Liver (tissue), 9 donors: ENCODE measurements around the gene TMEM63C. TPM values are rescaled to one million over a fixed set of nuclear protein-coding genes. Genes with fewer than 3 reads are reported as not detected.

Source experiments
- DNase-seq: peaks from one replicate; pipeline ENCODE4 v3.0.0-alpha.2; 2017; ENCODE audit warnings: low spot score
- H3K27ac ChIP-seq, 2 donors: one replicate each; pipeline ENCODE4 v1.7.0; 2013; ENCODE audit warnings: inconsistent platforms in 2 of 2, low read length in 2 of 2, control low read depth in 1 of 2, low read depth in 1 of 2, mild to moderate bottlenecking in 1 of 2
- H3K27me3 ChIP-seq, 4 donors: one replicate each; pipeline versions ENCODE4 v1.6.1 to v1.7.0; 2013; ENCODE audit warnings: low read length in 3 of 4, inconsistent platforms in 1 of 4, mild to moderate bottlenecking in 1 of 4, moderate library complexity in 1 of 4; ENCODE audit not compliant: control insufficient read depth in 4 of 4, insufficient read depth in 4 of 4
- H3K36me3 ChIP-seq, 4 donors: one replicate each; pipeline versions ENCODE4 v1.6.1 to v1.7.0; 2013; ENCODE audit warnings: low read length in 3 of 4, mild to moderate bottlenecking in 3 of 4, low read depth in 1 of 4, moderate library complexity in 1 of 4; ENCODE audit not compliant: control insufficient read depth in 4 of 4, insufficient read depth in 3 of 4
- H3K4me1 ChIP-seq, 4 donors: one replicate each; pipeline versions ENCODE4 v1.6.1 to v1.7.0; 2013; ENCODE audit warnings: low read length in 3 of 4, mild to moderate bottlenecking in 3 of 4, moderate library complexity in 1 of 4; ENCODE audit not compliant: control insufficient read depth in 4 of 4, insufficient read depth in 4 of 4
- H3K4me3 ChIP-seq, 3 donors: one replicate each; pipeline versions ENCODE4 v1.6.1 to v1.7.0; 2013; ENCODE audit warnings: low read length in 3 of 3, control low read depth in 1 of 3, low read depth in 1 of 3, mild to moderate bottlenecking in 1 of 3
- H3K9ac ChIP-seq, 2 donors: one replicate each; pipeline ENCODE4 v1.7.0; 2013; ENCODE audit warnings: low read length in 2 of 2, mild to moderate bottlenecking in 2 of 2, moderate library complexity in 2 of 2, control low read depth in 1 of 2, low read depth in 1 of 2
- H3K9me3 ChIP-seq, 4 donors: one replicate each; pipeline versions ENCODE4 v1.6.1 to v1.7.0; 2013; ENCODE audit warnings: low read length in 3 of 4; ENCODE audit not compliant: control insufficient read depth in 4 of 4
- EGR1 ChIP-seq, 2 donors: IDR thresholded peaks; 2 replicates each; pipeline ENCODE4 v1.6.1; 2016 to 2018; ENCODE audit warnings: antibody characterized with exemption in 2 of 2, low read depth in 2 of 2
- FOXA1 ChIP-seq: IDR thresholded peaks from 2 replicates; pipeline ENCODE4 v1.6.1; 2016; ENCODE audit warnings: antibody characterized with exemption
- FOXA2 ChIP-seq: IDR thresholded peaks from 2 replicates; pipeline ENCODE4 v1.6.1; 2016; ENCODE audit warnings: antibody characterized with exemption
- GABPA ChIP-seq, 2 donors: IDR thresholded peaks in 1 of 2; conservative IDR thresholded peaks in 1 of 2; 2 replicates each; pipeline ENCODE4 v1.6.1; 2016; ENCODE audit warnings: antibody characterized with exemption in 2 of 2, mild to moderate bottlenecking in 1 of 2, moderate library complexity in 1 of 2
- HNF4A ChIP-seq, 2 donors: conservative IDR thresholded peaks; 2 replicates each; pipeline ENCODE4 v1.6.1; 2016; ENCODE audit warnings: antibody characterized with exemption in 2 of 2, mild to moderate bottlenecking in 2 of 2
- HNF4G ChIP-seq: IDR thresholded peaks from 2 replicates; pipeline ENCODE4 v1.6.1; 2016; ENCODE audit warnings: antibody characterized with exemption
- JUND ChIP-seq, 2 donors: IDR thresholded peaks; 2 replicates each; pipeline ENCODE4 v1.6.1; 2016; ENCODE audit warnings: antibody characterized with exemption in 2 of 2
- NR2F2 ChIP-seq: IDR thresholded peaks from 2 replicates; pipeline ENCODE4 v1.6.1; 2016; ENCODE audit warnings: antibody characterized with exemption
- RAD21 ChIP-seq, 2 donors: IDR thresholded peaks; 2 replicates each; pipeline ENCODE4 v1.6.1; 2016; ENCODE audit warnings: antibody characterized with exemption in 2 of 2, mild to moderate bottlenecking in 2 of 2
- REST ChIP-seq: IDR thresholded peaks from 2 replicates; pipeline ENCODE4 v1.6.1; 2016; ENCODE audit warnings: antibody characterized with exemption, mild to moderate bottlenecking
- RXRA ChIP-seq, 2 donors: IDR thresholded peaks; 2 replicates each; pipeline ENCODE4 v1.6.1; 2017 to 2018; ENCODE audit warnings: antibody characterized with exemption in 2 of 2, mild to moderate bottlenecking in 1 of 2
- SP1 ChIP-seq: IDR thresholded peaks from 2 replicates; pipeline ENCODE4 v1.6.1; 2018; ENCODE audit warnings: antibody characterized with exemption, mild to moderate bottlenecking
- TAF1 ChIP-seq: conservative IDR thresholded peaks from 2 replicates; pipeline ENCODE4 v1.6.1; 2016; ENCODE audit warnings: antibody characterized with exemption, mild to moderate bottlenecking
- YY1 ChIP-seq: IDR thresholded peaks from 2 replicates; pipeline ENCODE4 v1.6.1; 2016; ENCODE audit warnings: antibody characterized with exemption, mild to moderate bottlenecking
- WGBS: extraction: QIAGEN DNeasy Blood & Tissue Kit; methylation state at CpG from one replicate; pipeline ENCODE4 v1.1.7; 2013; 5-methylcytosine and 5-hydroxymethylcytosine counted together
- polyA plus RNA-seq, 2 donors: library from polyadenylated mRNA; stranded (reverse) in 1 of 2; unstranded in 1 of 2; fragments of 200-250 nt in 1 of 2; fragments of >200 nt in 1 of 2; fragmentation: Nextera tagmentation in 1 of 2; extraction: Ambion mirVana in 1 of 2; gene quantifications; one replicate each; pipeline versions ENCODE4 v1.2.1 to v1.2.3, GENCODE V29; 2013 to 2015
- total RNA-seq, 2 donors: library from RNA; depleted of rRNA; stranded (reverse); fragments of >200 nt; gene quantifications; one replicate each; pipeline ENCODE4 v1.2.3, GENCODE V29; 2014
- TF ChIP-seq, protein P1 (sequence below): IDR thresholded peaks from 2 replicates; pipeline ENCODE4 v1.6.1; 2016; ENCODE audit warnings: antibody characterized with exemption
- TF ChIP-seq, protein P2 (sequence below): fragments of 150-350 bp; IDR thresholded peaks from 2 replicates; pipeline ENCODE4 v1.5.1; 2017; ENCODE audit warnings: improper control_type of control experiment, low read depth, low read length; ENCODE audit not compliant: missing input control
- donor health status: healthy.
- donor health status: healthy.
- donor health status: healthy.
- donor health status: healthy.
- donor health status: healthy.

Gene TMEM63C
- total and polyA plus RNA-seq, 4 donors = 0.13 to 1.6 (median 0.25) TPM; not detected in 1

- H3K9ac ChIP-seq = no peak overlapping the region
- peaks cover 0 to 2% (median under 1%) of the 10 kb centered on the region in 4 donors for H3K27me3 ChIP-seq
- H3K27ac ChIP-seq = no peak overlapping the region
- WGBS = 81% methylated on average over 23 of the region's 23 CpGs
- no peak for DNase-seq
- no peak for TF ChIP-seq YY1
- TF ChIP-seq HNF4G = no peak
- no peak for TF ChIP-seq FOXA1
- H3K9me3 ChIP-seq = no peaks in the 10 kb centered on the region
- H3K4me3 ChIP-seq = no peak overlapping the region
- no peaks in the 10 kb centered on the region for H3K36me3 ChIP-seq
- H3K4me1 ChIP-seq = peaks cover 0 to 12% (median 5%) of the 10 kb centered on the region in 4 donors
Observed at GRCh38 chr14:77221241-77221871, 39.8 kb downstream of the TMEM63C start.

DNA sequence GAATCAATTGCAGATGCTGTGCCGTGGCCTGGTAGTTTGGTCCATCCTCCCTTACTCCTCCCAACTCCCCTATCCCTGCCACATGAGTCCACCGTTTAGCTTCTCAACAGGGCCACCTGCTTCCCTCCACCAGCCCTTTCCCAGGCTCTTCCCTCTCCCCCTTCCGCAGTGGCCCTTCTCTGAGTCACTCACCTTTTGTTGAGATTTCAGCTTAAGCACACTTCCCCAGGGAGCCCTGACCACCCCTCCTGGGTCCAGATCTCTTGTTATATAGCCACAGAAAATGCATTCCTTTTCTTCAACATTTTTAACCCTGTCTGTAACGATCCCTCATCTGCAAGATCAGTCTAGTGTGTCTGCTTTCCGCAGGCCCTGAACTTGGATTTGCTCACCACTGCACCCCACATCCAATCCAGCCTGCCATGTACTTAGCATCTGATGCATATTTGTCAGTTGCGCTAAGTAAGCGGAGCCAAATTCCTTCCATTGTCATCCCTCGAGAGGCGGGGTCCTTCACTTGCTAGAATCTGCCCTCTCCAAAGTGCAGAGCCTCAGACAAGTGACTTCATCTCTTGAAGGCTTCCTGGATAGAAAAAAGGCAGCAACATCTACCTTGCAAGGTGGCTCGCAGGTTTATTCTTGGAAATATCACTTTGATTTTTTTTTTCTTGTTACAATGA is 41.1 kb downstream of the TMEM63C start:
- WGBS = 67% methylated on average over 10 of the region's 10 CpGs
- Histone ChIP-seq H3K27ac (no peak overlapping the region), H3K9me3 (no peaks in the 10 kb centered on the region), H3K27me3 (no peaks in the 10 kb centered on the region), H3K36me3 (no peaks in the 10 kb centered on the region), H3K9ac (no peak overlapping the region), H3K4me1 (peaks cover 0 to 12% (median 5%) of the 10 kb centered on the region in 4 donors), H3K4me3 (no peak overlapping the region)
- no peak for TF ChIP-seq HNF4G
- no peak for TF ChIP-seq FOXA1
- TF ChIP-seq, protein P1, sequence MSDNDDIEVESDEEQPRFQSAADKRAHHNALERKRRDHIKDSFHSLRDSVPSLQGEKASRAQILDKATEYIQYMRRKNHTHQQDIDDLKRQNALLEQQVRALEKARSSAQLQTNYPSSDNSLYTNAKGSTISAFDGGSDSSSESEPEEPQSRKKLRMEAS = no peak
- no peak for DNase-seq

DNA sequence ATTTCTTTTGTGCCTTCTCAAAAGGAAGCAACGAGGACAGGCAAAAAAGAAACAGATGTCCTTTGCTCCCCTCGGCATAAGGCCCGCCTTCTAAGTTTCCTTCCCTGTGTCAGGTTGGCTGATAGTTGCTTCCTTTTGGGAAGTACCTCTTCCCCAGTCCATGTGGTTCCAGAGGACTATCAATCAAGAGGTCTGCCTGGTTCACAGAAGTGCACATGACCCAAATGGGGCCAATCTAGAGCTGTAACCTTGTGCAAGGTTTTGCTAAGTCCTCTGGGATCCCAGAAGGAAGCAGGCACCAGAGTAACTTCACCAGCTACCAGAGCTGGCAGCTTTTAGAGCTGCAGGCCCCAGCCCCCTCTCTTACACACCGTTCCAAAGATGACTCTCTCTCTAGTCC is 42.6 kb downstream of the TMEM63C start:
- no peak for DNase-seq
- no peaks in the 10 kb centered on the region for H3K27me3 ChIP-seq
- TF ChIP-seq HNF4G (no peak), RXRA (IDR thresholded peaks at IDR 0.05) (no peak), GABPA (IDR thresholded peaks at IDR 0.05 in 1 of 2, conservative IDR thresholded peaks at IDR 0.05 in 1 of 2) (no peak)
- TF ChIP-seq, protein P1 = no peak
- 66% methylated on average over 4 of the region's 4 CpGs for WGBS
- no peak overlapping the region for H3K4me3 ChIP-seq
- no peaks in the 10 kb centered on the region for H3K9me3 ChIP-seq
- peaks cover 0 to 11% (median 4%) of the 10 kb centered on the region in 4 donors for H3K4me1 ChIP-seq
- no peaks in the 10 kb centered on the region for H3K36me3 ChIP-seq
- no peak overlapping the region for H3K27ac ChIP-seq
- H3K9ac ChIP-seq = no peak overlapping the region

- H3K9ac ChIP-seq = no peak overlapping the region
- no peaks in the 10 kb centered on the region for H3K27me3 ChIP-seq
- H3K4me3 ChIP-seq = no peak overlapping the region
- H3K27ac ChIP-seq = no peak overlapping the region
- no peaks in the 10 kb centered on the region for H3K9me3 ChIP-seq
- DNase-seq = no peak
- no peaks in the 10 kb centered on the region for H3K36me3 ChIP-seq
- 81% methylated on average over 12 of the region's 12 CpGs for WGBS
- peaks cover 0 to 2% (median 0%) of the 10 kb centered on the region in 4 donors for H3K4me1 ChIP-seq
- TF ChIP-seq, protein P1 = no peak
- TF ChIP-seq FOXA1 = no peak
- no peak for TF ChIP-seq RAD21 (IDR thresholded peaks at IDR 0.05)
- no peak for TF ChIP-seq TAF1
- TF ChIP-seq JUND (IDR thresholded peaks at IDR 0.05) = no peak
- TF ChIP-seq YY1 = no peak
- TF ChIP-seq FOXA2 = no peak
- TF ChIP-seq EGR1 (IDR thresholded peaks at IDR 0.05; ENCODE audit: low read depth in 2 of 2) = no peak
- no peak for TF ChIP-seq REST
- no peak for TF ChIP-seq GABPA (IDR thresholded peaks at IDR 0.05 in 1 of 2, conservative IDR thresholded peaks at IDR 0.05 in 1 of 2)
- TF ChIP-seq HNF4G = no peak
- no peak for TF ChIP-seq SP1
- no peak for TF ChIP-seq RXRA (IDR thresholded peaks at IDR 0.05)
- no peak for TF ChIP-seq NR2F2
- TF ChIP-seq HNF4A (conservative IDR thresholded peaks at IDR 0.05) = no peak
- TF ChIP-seq, protein P2, sequence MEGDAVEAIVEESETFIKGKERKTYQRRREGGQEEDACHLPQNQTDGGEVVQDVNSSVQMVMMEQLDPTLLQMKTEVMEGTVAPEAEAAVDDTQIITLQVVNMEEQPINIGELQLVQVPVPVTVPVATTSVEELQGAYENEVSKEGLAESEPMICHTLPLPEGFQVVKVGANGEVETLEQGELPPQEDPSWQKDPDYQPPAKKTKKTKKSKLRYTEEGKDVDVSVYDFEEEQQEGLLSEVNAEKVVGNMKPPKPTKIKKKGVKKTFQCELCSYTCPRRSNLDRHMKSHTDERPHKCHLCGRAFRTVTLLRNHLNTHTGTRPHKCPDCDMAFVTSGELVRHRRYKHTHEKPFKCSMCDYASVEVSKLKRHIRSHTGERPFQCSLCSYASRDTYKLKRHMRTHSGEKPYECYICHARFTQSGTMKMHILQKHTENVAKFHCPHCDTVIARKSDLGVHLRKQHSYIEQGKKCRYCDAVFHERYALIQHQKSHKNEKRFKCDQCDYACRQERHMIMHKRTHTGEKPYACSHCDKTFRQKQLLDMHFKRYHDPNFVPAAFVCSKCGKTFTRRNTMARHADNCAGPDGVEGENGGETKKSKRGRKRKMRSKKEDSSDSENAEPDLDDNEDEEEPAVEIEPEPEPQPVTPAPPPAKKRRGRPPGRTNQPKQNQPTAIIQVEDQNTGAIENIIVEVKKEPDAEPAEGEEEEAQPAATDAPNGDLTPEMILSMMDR = no peak
Observed at GRCh38 chr14:77225254-77225653, 43.7 kb downstream of the TMEM63C start.
